ENCODE measurements around the gene SUPT6H.

DNA sequence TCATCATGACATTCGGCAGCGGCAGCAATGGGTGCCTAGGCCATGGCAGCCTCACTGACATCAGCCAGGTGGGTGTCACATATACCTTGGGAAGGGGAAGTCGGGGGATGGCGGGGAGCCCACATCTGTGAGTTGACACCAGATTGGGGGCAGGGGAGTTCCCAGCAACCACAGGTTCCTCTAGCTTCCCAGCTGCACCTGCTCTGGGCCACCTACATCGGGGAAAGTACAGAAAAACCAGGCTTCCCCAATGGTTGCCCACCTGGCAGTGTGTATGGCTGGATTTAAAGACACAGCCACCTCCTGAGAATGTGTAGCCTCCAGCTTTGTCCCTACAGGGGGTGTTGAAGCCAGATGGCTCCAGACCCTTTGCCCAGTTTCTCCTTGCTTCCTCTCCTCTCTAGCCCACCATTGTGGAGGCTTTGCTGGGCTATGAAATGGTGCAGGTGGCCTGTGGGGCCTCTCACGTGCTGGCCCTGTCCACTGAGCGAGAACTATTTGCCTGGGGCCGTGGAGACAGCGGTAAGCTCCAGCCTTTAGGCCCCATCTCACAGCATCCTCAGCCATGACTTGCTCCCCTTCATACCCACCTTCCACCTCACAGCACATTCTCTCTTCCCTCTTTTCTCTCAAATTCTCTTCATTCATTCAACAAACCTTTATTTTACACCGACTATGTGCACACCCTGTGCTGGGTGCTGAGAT, 76.8 kb downstream of the SUPT6H start:
- TF ChIP-seq POLR2A (IDR thresholded peaks at IDR 0.05; ENCODE audit: low read depth, low read length) (no peak), POLR2AphosphoS5 (IDR thresholded peaks at IDR 0.05; ENCODE audit: low read depth, low read length) (no peak), TAF1 (IDR thresholded peaks at IDR 0.05; ENCODE audit: borderline replicate concordance, low read depth, low read length) (no peak)

All from GM12892 (cell line).